HG03060 (cell line): Measurements from ENCODE around the gene GPC6.

ENCODE experiments used
- ATAC-seq: cut with Tn5 transposase; IDR thresholded peaks from one replicate; pipeline ENCODE4 v1.9.1; 2021; ENCODE audit warnings: low read depth, moderate number of reproducible peaks; ENCODE audit not compliant: unreplicated experiment

Gene GPC6

GRCh38 chr13:94169454-94170144 is 943.0 kb downstream of the GPC6 start:
- no peak for ATAC-seq

DNA sequence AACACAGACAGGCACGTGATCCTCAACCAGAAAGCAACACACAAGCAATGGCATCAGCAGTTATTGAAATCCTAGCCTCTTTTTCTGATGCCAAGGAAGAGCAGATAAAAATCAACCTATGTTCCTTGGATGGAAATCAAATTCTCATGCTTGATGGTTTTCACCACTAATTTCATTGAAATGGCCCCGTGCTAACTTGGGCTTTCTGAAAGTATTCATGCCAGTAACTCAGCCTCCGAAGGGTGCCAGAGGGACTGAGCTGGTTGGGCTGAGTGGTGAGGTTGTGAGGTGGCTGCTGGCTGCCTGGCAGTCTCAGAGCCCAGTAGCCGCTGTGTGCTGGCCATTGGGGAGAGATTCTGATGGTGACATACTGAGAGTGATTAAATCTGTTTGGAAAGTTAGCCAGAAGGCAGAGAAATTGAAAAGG is 943.6 kb downstream of the GPC6 start:
- no peak for ATAC-seq

DNA sequence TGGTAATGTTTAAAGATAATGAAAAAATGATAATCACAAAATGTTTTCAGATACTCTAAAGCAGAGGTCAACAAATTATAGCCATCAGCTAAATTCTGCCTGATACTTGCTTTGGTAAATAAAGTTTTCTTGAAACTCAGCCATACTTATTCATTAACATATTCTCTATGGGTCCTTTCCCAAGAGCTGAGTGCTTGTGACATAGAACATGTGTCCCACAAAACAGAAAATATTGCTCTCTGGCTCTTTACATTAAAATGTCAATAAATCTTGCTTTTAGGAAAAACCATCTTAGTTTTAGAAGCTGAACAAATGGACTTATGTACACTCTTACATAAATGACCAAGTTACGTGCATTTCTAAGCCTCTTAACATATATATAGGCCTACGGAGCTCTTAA is 945.8 kb downstream of the GPC6 start:
- ATAC-seq: no peak

- ATAC-seq: no peak
Observed at GRCh38 chr13:94173312-94173854, 946.8 kb downstream of the GPC6 start.

GRCh38 chr13:94174009-94174408 is 947.4 kb downstream of the GPC6 start:
- no peak for ATAC-seq

GRCh38 chr13:94175076-94175475 is 948.5 kb downstream of the GPC6 start:
- ATAC-seq: no peak

DNA sequence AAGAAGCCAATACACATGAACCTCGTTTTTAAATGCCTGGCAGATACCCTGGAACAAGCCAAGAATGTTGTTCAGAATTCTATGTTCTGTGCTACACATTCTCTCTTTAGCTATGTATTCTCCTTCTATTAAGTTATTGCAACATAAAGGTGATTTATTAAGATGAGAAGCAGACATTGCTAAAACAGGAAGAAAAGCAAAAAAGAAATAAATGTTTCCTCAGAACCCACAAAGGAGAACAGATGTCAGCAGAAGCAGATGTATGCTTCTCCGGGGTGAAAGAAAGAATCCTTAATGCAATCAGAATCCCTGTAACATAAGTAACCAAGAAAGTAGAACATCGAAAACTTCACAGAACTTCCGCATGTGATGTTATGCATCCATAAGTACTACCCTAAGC is 950.0 kb downstream of the GPC6 start:
- no peak for ATAC-seq

DNA sequence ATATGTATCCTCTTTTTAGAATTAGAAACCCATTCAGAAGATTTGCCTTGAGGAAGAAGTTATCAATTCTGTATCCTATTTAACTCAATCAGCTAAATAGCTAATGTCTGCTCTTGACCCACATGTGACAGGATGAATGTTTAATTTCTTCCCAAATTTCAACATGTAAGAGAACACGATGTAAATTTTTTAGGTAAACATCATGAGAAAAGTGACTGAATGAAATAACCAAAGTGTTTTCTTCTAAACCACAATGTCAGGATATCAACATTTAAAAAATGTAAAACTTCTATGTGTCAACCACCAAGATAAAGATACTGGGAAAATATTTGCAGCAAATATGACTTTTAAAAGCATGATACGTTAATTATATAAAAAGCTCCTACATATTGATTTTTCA is 950.4 kb downstream of the GPC6 start:
- ATAC-seq: no peak

DNA sequence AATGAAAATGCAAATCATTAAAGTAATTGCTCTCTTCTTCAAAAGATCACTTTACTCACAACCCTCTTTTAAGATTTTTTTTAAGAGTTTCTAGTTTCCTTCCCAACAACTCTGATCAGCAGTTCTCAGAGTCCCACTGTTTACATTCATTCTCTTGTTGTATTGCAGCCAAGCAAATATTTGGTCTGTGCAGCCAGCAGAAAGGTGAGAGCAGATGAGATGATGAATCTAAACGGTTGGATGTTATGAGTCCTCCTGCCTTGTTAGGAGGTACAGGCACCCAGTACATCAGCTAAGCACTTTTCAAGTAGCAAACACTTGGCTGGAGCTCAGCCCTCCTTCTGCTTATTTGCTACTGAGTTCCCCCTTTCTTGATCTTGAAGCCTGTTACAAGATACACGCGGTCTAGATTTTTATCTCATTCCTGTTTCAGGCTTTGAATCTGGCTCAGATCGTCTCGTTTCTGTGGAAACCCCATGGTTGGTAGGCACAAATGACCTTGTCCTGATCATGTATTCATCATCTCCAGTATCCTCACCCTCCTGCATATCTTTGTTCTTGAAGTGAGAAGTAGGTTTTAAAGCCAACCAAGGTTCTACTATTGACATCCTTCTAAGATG is 952.1 kb downstream of the GPC6 start:
- ATAC-seq: no peak

- ATAC-seq: no peak
Observed at GRCh38 chr13:94181461-94182107, 955.0 kb downstream of the GPC6 start.

DNA sequence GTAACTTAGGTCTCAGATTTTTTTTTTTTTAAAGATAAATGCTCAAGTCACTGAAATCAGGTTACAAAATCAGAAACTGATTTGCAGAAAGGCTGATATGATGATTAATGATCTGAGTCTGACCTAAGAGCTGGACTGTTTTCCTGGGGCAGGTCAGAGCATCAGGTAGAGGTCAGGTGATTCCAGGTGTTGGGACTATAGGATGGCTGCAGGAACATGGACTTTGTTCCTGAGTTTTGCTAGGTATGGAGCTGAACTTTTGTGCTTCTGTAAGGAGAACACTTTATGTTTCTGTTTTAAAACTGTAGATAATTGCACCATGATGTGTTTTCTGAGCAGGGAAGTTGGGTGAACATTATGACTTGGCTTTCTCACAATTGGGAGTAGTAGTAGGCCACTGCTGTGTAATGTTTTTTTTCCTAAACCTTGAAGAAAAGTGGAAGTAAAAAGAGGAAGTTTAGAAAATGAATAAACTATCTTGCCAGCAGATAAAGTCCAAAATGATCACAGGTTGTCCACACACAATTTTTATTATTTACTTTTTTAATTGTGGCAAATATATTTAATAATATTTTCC is 955.7 kb downstream of the GPC6 start:
- ATAC-seq: no peak

DNA sequence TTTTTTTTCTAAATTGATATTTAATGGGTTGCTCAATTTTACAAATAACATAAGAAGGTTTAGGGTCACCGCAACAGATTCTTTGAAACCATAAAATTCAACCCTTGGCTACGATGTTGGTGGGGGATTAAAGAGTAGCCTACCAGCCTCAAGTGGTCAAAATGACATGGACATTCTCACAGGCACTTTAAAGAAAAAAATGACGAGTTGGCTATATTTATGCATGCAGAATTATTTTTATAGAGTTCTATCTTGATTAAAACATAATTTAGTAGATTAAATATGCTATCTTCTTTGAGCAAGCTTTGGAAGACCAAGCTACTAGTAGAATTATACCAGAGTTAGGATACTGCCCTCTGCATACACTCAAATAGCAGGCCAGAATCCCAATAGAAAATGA is 959.9 kb downstream of the GPC6 start:
- ATAC-seq: no peak

- no peak for ATAC-seq
Observed at GRCh38 chr13:94188201-94188854, 961.7 kb downstream of the GPC6 start.

GRCh38 chr13:94192431-94192975 is 965.9 kb downstream of the GPC6 start:
- ATAC-seq: no peak

DNA sequence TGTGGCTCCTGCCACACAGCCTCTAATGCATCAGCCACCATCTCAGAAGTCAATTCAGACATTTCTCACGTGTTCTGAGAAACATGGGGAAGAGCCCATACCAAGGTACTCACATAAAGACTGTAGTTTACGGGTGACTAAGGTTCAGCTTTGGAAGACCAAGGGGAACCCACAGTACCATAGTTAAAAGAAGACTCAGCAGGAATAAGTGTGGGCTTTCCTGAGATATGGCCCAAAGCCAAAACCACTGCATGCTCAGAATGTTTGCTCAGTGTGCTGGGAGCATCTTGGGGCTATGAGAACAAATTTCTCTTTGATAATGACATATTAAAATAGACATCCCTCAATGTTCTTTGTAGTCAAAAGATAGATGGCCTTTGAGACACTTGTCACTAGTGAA is 969.1 kb downstream of the GPC6 start:
- no peak for ATAC-seq

GRCh38 chr13:94196413-94196812 is 969.8 kb downstream of the GPC6 start:
- no peak for ATAC-seq

DNA sequence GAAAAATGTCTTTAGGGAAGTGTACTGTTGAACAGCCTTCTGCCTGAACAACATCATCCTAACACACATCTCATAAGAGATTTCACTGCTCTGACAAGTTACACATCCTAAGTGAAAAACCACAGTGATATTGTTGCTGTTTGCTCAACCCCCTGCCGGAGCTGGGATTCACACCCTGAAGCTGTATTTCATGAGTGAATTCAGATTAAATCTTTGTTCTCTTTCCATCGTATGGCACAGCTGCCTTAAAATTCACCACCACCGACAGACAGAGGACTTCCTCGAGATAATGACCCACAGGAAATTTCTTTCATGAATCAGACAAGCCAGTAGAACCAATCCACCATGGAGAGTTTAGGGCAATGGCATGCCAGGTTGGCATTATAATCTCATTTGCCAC is 972.1 kb downstream of the GPC6 start:
- ATAC-seq: no peak

- ATAC-seq: no peak
Observed at GRCh38 chr13:94199135-94199534, 972.5 kb downstream of the GPC6 start.

- no peak for ATAC-seq
Observed at GRCh38 chr13:94201022-94201421, 974.4 kb downstream of the GPC6 start.

DNA sequence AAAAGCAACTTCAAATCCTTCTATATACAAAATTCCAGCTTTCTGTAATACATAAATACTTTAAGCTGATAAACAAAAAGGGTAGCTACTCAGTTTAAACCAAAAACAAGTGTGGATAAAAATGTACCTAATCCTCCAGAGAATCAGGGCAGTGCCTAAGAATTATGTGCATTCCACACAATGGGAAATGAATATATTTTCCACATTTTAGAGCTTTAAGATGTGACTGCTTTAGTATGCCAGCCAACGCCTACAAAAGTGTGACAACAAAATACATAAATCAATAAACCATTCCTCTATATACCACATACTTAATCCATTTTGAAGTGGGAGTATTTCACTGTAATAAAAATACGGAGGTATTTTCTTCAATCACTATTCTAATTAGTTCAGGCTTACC is 977.6 kb downstream of the GPC6 start:
- ATAC-seq: no peak

- ATAC-seq: no peak
Observed at GRCh38 chr13:94204946-94205345, 978.3 kb downstream of the GPC6 start.
